Rectal smooth muscle tissue (tissue), 1 donor: ENCODE data around the gene AEBP2.
A peak's percentile ranks its signal among the peaks of the same experiment; 100 is the strongest.
"Not testable (repeated sequence)": the region's sequence is repeated elsewhere in the genome, so short reads cannot be mapped to it uniquely, and the experiment has no call there.

Experiments used
- H3K27ac ChIP-seq: one replicate; pipeline ENCODE4 v1.7.0; 2013; ENCODE audit warnings: low read depth, low read length, inconsistent platforms
- H3K27me3 ChIP-seq: one replicate; pipeline ENCODE4 v1.7.0; 2013; ENCODE audit warnings: low read length; ENCODE audit not compliant: control insufficient read depth, insufficient read depth
- H3K36me3 ChIP-seq: one replicate; pipeline ENCODE4 v1.7.0; 2013; ENCODE audit warnings: low read length; ENCODE audit not compliant: control insufficient read depth, insufficient read depth
- H3K4me1 ChIP-seq: one replicate; pipeline ENCODE4 v1.7.0; 2013; ENCODE audit warnings: low read length; ENCODE audit not compliant: control insufficient read depth, insufficient read depth
- H3K4me3 ChIP-seq: one replicate; pipeline ENCODE4 v1.7.0; 2013; ENCODE audit warnings: low read length
- H3K9ac ChIP-seq: one replicate; pipeline ENCODE4 v1.7.0; 2013; ENCODE audit warnings: low read length

The AEBP2 gene

DNA sequence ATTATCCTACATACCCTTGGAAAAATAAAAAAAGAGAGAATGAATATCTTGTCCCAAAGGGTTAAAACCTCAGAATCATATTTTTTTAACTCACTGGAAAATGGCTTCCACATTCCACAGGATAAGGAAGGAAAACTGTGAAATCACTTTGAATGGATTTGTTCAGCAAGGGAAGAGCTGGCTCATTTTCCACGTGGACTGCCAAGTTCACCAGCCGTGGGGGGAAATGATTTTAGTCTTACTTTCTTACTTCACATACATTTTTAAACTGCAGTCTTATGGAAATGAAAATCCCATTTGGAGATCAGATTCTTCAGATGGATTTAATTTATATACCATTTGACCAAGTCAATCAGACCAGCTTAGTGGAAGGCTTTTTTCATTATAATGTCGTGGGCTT, 29.9 kb upstream of the AEBP2 start:
- Histone ChIP-seq H3K4me1 (no peaks in the 10 kb centered on the region), H3K27ac (no peak overlapping the region), H3K4me3 (no peak overlapping the region), H3K27me3 (no peaks in the 10 kb centered on the region), H3K9ac (no peak overlapping the region), H3K36me3 (no peaks in the 10 kb centered on the region)

DNA sequence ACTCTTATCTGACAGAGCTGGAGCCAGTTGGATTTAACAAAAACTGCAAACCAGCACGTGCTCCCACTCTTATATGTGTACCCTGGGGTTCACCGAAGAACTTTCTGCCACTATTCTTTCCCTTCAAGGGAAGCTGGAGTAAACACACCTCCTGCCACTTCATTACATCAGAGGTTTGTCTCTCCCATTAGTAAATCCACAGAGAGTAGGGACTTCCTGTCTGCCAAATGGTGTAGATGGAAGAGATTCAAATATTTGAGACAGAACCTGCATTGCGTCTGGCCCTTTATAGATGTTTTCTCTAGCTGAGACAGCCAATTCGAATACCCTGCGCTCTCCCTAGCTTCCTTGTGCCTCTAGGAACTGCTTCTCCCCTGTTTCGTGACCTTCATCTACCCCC, 29.1 kb upstream of the AEBP2 start:
- Histone ChIP-seq H3K9ac (no peak overlapping the region), H3K4me3 (no peak overlapping the region), H3K27me3 (no peaks in the 10 kb centered on the region), H3K4me1 (no peaks in the 10 kb centered on the region), H3K27ac (peak overlapping the region; percentile 48), H3K36me3 (no peaks in the 10 kb centered on the region)

DNA sequence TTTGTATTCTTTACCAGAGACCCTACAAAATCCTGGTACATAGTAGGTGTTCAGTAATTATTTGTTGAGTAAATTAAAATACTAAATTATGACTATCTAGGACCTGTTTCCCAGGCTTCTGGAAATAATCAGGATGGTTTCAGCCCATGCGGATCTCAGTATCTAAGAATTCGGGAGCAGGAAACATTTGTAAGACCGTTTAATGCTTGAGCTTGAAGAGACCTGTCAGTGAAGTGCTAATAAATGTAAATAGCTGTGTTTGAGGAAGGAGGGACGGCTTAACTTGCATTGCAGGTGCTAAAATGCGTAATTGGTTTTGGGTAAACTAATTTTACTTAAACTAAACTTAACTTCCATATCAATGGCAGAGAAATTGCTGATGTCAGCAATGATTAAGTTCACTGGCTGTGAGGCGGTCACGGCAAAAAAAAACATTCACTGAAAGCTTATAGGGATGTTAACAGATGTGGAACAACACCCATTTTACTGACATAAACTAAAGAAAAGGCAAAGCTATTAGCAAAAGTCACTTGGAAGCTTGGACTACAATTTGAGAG, 28.6 kb upstream of the AEBP2 start:
- Histone ChIP-seq H3K4me1 (no peaks in the 10 kb centered on the region), H3K36me3 (no peaks in the 10 kb centered on the region), H3K9ac (no peak overlapping the region), H3K27ac (peak overlapping the region; percentile 48), H3K4me3 (no peak overlapping the region), H3K27me3 (no peaks in the 10 kb centered on the region)

DNA sequence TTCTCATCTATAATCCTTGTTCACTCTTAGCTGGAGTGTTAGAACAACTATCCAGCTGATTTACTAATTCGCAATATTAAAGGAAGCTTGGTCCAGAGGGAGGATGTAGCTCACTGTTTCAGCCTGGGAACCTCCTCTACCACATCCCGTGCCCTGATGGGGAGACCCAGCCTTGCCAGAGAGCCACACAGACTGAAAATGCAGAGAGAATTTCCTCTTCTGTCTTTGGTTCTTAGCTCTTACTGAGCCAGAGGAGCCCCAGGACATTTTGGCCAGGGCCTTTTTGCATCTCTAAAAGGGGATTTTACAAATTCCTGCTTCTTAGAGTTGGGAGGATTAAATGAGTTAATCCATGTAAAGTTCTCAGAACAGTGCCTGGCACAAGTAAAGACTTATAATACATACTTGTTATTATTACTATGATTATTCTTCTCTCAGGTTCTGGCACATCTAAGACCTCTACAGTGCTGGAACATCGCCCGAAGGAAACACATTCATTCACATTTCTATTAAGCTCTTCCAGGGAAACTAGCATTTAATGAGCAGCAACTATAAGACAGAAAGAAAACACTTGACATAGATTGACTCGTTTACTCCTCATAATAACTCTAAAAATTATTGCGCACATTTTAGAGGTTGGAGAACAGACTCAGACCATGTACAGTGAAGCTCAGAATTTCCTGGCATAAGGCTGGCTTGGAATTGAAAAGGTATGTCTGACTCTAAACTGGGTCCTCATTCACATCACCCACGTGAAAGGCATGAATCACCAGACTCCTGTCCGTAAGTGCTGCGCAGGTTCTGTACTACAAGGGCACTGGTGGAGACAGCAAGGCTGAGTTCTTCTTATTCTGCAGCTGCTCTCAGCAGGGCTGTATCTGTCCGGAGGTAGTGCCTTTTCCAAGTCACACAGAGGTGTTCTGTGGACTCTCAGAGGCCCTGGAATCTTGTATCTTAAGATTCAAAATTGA, 27.8 kb upstream of the AEBP2 start:
- Histone ChIP-seq H3K27ac (no peak overlapping the region), H3K27me3 (no peaks in the 10 kb centered on the region), H3K4me3 (no peak overlapping the region)

DNA sequence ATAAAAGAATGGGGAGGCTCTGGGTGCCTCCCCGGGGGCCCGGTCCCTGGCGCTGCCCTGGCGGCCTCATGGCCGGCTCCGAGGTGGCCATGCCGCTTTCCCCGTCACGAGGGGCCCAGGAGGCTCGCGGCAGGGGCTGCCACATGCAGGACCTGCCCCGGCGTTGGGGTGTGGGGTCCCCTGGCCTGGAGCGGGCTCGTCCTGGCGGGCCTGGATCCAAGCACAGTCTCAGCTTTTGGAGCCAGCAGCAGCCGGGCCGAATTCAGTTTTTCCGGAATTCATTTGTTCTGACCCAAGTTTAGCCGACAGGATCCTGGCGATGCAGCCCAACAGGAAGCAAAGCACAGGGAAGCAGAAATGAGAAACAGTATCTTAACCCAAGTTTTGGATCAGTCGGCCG, 26.4 kb upstream of the AEBP2 start:
- Histone ChIP-seq H3K27ac (peak overlapping the region; percentile 14), H3K27me3 (no peaks in the 10 kb centered on the region), H3K36me3 (no peaks in the 10 kb centered on the region), H3K4me3 (no peak overlapping the region), H3K4me1 (no peaks in the 10 kb centered on the region), H3K9ac (no peak overlapping the region)

More for the DNA sequence above, 27.8 kb upstream of the AEBP2 start:
- no peaks in the 10 kb centered on the region for H3K4me1 ChIP-seq
- no peaks in the 10 kb centered on the region for H3K36me3 ChIP-seq
- no peak overlapping the region for H3K9ac ChIP-seq

DNA sequence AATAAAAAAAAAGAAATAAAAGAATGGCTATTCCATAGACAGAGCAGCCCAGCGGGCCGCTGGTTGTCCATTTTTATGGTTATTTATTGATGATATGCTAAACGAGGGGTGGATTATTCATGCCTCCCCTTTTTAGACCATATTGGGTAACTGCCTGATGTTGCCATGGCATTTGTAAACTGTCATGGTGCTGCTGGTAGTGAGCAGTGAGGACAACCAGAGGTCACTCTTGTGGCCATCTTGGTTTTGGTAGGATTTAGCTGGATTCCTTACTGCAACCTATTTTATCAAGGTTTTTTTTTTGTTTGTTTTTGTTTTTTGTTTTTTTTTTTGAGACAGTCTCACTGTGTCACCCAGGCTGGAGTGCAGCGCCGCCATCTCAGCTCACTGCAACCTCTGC, 25.7 kb upstream of the AEBP2 start:
- H3K4me3 ChIP-seq, H3K27ac ChIP-seq: not testable (repeated sequence)

DNA sequence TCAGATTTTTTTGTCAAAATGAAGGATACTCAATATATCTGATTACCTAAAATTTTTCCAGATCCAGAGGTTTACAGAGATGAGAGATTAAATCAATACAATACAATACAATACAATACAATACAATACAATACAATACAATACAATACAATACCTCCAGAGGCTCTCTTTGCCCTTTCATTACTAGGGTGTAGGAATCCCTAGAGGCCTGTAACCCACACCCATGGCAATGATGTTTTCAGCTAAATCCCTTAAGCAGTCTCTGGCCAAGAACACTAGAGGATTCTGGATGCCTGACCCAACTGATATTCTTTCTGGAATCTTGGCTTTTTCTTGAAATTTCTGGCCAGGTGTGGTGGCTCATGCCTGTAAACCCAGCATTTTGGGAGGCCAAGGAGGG, 23.7 kb upstream of the AEBP2 start:
- H3K9ac ChIP-seq: no peak overlapping the region
- H3K36me3 ChIP-seq: no peaks in the 10 kb centered on the region
- no peak overlapping the region for H3K27ac ChIP-seq
- H3K4me3 ChIP-seq: no peak overlapping the region
- H3K27me3 ChIP-seq: no peaks in the 10 kb centered on the region
- H3K4me1 ChIP-seq: no peaks in the 10 kb centered on the region

More for the DNA sequence above, 25.7 kb upstream of the AEBP2 start:
- not testable (repeated sequence) for H3K27me3 ChIP-seq, H3K9ac ChIP-seq, H3K36me3 ChIP-seq, H3K4me1 ChIP-seq

DNA sequence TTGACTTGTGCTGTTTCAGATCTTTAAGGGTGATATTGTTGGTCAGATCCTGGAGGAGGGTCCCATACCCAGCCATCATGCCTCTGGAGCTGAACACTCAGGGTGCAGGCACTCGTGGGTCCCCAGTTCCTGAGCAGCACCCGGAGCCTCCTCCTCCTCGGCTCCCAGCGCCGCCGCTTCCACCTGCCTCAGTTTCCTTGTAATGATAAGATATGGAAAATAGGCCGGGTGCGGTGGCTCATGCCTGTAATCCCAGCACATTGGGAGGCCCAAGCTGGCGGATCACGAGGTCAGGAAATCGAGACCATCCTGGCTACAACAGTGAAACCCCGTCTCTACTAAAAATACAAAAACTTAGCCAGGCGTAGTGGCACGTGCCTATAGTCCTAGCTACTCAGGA, 20.2 kb upstream of the AEBP2 start:
- Histone ChIP-seq H3K4me1 (no peaks in the 10 kb centered on the region), H3K4me3 (no peak overlapping the region), H3K27ac (no peak overlapping the region), H3K36me3 (no peaks in the 10 kb centered on the region), H3K27me3 (no peaks in the 10 kb centered on the region), H3K9ac (no peak overlapping the region)

DNA sequence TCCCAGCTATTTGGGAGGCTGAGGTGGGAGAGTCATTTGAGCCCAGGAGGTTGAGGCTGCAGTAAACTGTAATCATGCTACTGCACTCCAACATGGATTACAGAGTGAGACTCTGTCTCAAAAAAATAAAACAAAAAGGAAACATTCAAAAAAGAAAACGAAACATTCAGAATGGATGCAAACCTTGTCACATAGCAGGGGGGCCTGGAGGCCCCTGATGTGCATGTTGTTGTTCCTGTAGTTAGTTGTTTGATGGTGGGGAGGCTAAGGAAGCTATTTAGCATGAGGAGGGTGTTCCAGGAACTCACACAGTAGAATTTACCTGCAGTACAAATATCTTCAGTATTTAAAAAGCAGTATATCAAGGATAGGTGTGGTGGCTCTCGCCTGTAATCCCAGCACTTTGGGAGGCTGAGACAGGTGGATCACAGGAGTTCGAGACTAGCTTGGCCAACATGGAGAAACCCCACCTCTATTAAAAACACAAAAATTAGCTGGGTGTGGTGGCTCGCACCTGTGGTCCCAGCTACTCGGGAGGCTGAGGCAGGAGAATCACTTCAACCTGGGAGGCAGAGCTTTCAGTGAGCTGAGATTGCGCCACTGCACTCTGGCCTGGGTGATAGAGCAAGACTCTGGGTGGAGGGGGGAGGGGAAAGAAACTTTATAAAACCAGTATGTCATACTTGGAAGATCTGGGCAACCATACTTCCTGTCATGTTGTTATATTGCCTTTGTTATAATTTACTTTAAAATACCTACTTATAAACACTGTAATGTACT, 17.6 kb upstream of the AEBP2 start:
- no peaks in the 10 kb centered on the region for H3K36me3 ChIP-seq
- no peak overlapping the region for H3K27ac ChIP-seq
- no peak overlapping the region for H3K4me3 ChIP-seq
- no peaks in the 10 kb centered on the region for H3K27me3 ChIP-seq
- H3K9ac ChIP-seq: no peak overlapping the region
- H3K4me1 ChIP-seq: no peaks in the 10 kb centered on the region

DNA sequence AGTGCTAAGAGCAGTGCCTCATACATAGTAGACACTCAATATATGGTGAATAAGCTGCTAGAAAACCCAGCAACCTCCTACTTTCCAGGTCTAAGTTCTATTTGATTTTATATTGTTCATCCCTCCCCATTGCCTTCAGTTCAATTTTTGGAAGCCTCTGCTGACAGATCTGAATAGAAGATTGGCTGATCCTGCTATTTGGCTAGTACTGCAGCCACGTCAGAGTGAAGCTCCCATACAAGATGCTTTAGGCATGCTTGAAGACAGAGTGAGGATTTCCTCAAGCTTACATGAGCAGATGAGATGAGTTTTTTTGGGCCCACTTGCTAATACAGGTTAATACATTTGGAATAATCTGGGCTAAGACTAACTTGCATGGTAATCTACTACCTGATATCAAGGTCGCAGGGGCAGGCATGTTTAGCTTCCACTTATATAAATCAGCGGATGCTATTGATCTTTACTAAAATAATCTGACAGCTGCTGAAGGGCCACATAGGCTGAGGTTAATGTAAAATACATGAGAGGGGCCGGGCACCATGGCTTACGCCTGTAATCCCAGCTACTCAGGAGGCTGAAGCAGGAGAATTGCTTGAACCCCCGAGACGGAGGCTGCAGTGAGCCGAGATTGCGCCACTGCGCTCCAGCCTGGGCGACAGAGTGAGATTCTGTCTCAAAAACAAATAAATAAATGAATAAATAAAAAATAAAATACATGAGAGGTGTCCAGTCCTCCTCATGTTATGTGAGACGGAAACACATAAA, 15.9 kb upstream of the AEBP2 start:
- no peak overlapping the region for H3K4me3 ChIP-seq
- no peak overlapping the region for H3K27ac ChIP-seq
- no peaks in the 10 kb centered on the region for H3K27me3 ChIP-seq
- H3K36me3 ChIP-seq: no peaks in the 10 kb centered on the region
- no peak overlapping the region for H3K9ac ChIP-seq
- no peaks in the 10 kb centered on the region for H3K4me1 ChIP-seq

DNA sequence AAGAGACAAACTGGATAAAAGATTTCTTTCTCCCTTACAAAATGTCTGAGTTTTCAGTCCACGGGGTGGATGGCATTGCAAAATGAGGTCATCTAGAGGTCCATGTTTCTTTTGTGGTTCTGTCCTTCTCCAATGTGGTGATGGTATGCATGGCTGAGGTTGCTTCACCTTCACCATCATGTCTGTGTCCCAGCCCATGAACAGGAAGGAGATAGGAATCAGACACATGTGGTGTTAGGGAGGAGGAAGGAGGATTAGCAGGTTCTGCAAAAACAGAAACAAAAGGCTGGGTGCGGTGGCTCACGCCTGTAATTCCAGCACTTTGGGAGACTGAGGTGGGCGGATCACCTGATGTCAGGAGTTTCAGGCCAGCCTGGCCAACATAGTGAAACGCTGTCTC, 11.0 kb upstream of the AEBP2 start:
- no peak overlapping the region for H3K9ac ChIP-seq

DNA sequence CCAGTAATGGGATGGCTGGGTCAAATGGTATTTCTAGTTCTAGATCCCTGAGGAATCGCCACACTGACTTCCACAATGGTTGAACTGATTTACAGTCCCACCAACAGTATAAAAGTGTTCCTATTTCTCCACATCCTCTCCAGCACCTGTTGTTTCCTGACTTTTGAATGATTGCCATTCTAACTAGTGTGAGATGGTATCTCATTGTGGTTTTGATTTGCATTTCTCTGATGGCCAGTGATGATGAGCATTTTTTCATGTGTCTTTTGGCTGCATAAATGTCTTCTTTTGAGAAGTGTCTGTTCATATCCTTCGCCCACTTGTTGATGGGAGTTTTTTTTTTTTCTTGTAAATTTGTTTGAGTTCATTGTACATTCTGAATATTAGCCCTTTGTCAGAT, 9.8 kb upstream of the AEBP2 start:
- H3K4me1 ChIP-seq, H3K9ac ChIP-seq, H3K36me3 ChIP-seq, H3K27ac ChIP-seq, H3K27me3 ChIP-seq, H3K4me3 ChIP-seq: not testable (repeated sequence)

More for the DNA sequence above, 11.0 kb upstream of the AEBP2 start:
- Histone ChIP-seq H3K36me3 (no peaks in the 10 kb centered on the region), H3K4me3 (no peak overlapping the region), H3K27me3 (no peaks in the 10 kb centered on the region), H3K4me1 (no peaks in the 10 kb centered on the region), H3K27ac (no peak overlapping the region)
